GM19025 (cell line): ENCODE results near the gene TCEA2.
"Not testable (repeated sequence)": the region's sequence is repeated elsewhere in the genome, so short reads cannot be mapped to it uniquely, and the experiment has no call there.

Source experiments
- ATAC-seq: cut with Tn5 transposase; IDR thresholded peaks from one replicate; pipeline ENCODE4 v1.9.1; 2021; ENCODE audit warnings: mild to moderate bottlenecking, low read depth, moderate library complexity; ENCODE audit not compliant: unreplicated experiment

Gene TCEA2

DNA sequence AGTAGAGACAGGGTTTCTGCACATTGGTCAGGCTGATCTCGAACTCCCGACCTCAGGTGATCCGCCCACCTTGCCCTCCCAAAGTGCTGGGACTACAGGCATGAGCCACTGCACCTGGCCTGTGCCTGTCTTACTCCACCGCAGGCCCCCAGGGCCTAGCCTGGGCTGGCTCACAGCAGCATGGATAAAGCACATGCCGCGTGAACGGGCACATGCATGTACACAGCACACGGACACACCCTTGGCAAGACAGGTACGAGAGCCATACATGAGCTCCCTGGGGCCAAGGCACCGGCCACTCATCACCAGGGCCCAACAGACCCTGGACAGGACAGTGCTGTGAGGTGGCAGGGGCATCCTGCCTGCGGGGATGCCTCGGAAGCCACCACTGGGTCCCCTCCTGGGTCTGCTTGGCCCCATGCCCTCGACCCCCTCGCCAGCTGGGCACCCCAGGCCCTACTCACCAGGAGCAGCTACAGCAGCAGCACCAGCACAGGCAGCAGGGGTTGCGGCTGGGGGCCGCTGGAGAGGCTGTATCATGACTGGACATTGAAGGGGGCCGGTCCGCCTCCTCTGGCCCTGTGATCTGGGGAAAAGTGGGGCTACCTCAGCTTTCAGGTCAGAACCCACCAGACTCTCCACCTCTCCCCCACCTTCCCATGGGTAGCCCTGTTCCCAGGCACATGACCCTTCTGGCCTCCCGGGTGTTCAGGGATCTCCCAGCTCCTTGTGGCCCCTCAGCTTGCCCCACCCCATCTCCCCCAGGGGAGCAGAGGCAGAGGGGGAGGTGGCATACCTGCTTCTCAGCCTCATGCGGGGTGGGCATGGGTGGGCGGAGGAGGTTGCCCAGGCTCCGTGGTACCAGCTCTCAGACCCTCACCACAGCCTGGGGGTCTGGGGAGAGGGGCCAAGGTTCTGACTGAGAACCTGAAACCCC lies 13.3 kb downstream of the TCEA2 start:
- ATAC-seq, result no peak

DNA sequence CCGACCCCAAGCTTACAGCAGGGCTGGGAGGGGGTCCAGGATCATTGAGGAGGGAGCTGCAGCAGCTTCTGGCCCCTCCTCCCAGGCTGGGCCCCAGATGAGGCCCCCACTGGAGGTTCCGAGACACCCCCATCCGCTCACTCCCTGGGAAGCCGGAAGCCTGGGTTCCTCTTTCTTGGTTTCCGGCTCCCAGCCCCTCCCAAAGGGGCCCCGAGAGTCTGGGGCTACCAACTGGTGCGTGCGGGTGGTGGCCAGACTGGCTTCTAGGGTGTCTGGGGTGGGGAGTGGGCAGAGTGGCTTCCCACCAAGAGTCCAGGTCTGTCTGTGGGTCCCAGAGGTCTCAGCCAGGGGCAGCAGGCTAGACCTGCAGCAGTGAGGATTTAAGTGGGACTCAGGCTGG lies 14.1 kb downstream of the TCEA2 start:
- no peak for ATAC-seq

DNA sequence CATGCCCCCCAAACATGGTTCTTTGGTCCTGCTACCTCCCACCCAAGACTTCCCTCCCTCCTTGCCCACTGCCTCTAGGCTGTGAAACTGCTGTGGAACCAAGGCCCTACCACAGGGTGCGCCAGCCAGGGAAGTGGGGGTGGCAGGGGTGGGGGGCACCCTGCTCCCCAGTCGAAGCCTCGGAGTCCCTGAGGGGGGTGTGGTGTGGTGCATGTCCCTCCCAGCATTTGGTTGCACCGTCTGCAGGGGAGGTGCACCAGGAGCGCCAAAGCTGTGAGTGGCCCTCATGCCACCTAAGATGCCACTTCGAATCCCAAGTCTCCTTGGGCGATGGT lies 14.5 kb downstream of the TCEA2 start:
- ATAC-seq, result no peak

DNA sequence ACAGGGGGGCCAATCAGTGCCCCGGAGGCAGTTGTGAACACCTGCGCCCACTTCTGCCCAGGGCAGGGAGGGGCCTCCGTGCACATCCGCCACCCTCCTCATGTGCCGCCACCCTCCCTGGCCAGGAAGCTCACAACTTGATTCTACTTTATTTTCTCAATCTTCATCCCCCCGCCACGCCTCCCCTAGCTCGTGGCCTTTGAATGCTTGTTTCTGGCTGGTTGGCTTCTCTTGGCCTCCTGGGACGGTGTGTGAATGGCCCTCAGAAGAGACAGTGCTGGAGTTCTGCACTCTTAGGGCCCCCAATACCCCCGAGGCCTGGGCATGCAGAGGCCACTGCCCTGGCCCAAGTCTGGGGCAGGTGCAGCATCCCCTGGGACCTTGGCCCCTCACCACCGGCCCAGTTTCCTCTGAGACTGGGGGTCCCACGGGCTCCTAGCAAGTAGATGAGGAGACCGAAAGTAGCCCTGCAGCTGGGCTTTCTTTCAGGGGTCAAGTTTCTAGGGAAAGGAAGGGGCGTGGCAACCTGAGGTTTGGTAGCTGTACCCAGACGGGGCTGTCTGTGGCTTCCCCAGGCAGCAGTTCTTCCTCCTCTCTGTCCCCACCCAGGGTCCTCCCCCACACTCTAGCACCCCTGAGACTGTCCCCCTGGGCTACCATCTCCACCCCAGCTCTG lies 15.0 kb downstream of the TCEA2 start:
- no peak for ATAC-seq

DNA sequence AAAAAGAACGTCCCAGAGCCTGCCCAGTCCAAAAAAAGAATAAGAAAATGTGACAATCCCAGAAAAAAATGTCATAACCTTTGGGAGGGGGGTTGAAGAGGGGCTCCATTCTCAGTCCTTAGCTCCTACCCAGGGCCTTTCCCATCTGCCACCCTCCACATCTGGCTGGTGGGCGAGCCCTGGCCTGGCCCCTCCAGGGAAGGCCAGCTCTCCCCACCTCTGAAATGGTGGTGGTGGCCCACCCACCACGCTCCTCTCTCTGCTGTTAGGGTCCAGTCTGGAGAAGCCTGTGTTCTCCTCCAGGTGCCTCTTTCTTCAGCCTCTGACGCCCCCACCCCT lies 15.9 kb downstream of the TCEA2 start:
- no peak for ATAC-seq

DNA sequence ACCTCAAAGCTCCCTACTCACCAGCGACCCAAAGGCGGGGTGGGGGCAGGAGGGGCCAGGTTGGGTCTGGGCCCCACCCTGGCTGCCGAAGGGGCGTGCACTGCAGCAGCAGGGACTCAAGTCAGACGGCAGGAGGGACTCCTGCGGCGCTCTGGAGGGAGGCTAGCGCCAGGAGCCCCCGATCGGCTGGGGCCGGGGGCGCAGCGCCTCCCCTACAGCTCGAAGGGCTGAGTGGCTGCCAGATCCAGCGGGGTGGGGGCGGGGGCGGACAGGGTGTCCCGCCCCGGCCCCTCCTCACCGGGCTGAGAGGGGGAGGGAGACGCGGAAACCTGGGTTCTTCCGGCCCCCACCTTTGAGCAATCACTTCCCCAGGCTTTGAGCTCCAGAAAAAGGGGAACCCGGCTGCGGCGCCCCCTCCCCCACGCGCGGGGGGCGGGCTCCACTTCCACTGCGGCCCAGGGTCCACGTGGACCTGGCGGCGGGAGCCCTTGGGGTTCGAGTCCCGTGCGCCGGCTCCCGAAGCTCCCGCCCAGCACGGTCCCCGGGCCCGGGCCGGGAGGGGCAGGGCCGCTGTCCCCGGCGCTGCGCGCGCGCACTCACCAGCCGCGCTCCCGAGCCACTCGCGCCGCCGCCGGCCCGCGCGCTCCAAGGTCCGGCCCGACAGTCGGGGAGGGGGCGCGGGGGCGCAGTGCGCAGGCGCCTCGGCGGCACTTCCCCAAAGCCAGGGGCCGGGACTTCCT lies 16.4 kb downstream of the TCEA2 start, which contains the start of gene RGS19:
Gene RGS19 (minus strand): TSS at position 246 of the 740 bp plus-strand sequence. CDS start 2,632 bp downstream, outside the sequence.
- ATAC-seq, result peak; percentile 49

DNA sequence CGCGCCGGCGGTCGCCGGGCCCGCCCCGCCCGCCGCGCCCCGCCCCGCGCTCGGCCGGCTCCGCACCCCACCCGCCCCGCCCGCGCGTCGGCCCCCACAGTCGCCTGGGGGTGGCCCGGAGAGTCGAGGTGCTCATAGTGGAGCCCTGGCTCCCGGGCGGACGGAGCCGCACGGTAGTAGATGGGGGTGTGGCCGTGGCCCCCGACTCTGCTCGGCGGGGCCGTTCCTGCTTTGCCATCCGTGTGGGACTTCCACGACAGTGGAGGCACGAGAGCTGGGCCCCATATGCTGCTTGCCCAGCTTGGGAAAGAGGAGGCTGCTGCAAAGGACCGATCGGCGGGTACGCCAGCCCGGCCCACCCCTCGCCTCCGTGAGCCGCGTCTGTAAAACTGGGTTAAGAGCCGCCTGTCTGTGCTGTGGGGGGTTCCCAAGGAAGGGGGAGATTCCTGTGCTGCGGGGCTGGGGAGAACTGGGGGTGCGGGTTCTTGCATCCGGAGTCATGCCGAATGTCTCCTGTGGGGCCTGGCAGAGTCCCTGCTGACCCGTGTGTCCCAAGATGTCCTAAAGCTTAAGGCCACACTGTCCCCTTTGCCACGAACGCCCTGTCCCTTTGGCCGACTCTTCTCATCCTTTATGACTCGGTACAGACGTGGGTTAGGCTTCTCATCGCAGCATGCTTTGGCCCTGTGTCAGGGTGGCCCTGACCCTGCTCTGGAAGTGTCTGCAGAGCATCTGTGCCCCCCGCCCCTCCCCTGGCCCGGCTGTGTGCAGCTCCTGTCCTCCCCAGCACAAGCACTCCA lies 17.2 kb downstream of the TCEA2 start, which contains the start of gene OPRL1:
Gene OPRL1 (plus strand): TSS at position 70 of the 800 bp plus-strand sequence. CDS start 12,639 bp downstream, outside the sequence.
- ATAC-seq, result no peak

DNA sequence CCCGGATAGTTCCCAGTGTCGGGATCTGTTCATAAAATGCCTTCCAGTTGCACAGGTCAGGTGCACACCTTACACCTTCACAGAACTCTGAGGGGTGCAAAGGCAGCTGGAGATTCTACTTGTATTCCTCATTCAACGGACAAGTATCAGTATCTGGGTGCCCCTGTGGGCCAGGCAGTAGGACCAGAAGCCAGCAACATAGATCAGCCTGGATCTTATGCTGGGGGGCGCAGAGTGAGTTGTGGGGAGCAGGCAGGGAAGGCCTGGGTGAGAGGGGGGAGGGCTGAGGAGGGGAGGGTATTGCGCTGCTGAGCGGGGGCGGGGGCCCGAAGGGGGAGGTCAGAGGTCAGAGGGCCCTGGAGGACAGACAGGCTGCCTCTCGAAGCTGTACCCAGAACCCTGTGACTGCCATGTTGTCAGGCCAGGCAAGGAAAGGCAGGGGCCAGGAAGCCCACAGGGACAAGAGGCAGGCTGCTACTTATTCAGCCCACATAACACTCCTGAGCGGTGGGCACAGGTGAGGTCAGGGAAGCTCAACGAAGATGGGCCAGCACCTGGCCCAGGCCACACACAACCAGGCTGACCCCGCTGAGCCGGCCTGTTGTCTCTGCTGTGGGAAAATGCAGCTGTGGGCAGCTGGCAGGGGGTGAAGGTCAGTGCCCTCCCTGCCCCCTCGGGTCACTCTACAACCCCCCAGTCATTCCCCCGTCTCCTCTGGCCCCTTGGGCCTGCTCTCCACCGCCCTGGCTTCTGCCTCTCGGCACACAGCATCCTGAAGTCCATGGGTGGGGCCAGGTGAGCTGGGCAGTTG lies 18.0 kb downstream of the TCEA2 start:
- no peak for ATAC-seq

DNA sequence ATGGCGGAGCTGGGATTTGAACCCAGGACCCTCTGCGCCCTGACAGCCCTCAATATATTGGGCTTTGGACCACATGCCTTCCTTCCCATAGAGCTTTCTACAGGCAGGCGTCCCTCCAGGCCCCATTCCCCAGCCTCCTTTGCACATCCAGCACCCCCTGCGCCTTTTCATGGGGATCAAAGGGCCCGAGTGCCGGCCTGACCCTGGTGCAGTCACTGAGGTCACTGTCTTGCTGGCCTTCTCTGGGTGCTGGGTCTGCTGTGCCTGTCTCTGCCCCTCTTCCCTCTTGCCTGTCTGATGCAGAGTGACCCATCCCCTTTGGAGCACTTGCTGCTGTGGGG lies 18.6 kb downstream of the TCEA2 start:
- ATAC-seq, result no peak

DNA sequence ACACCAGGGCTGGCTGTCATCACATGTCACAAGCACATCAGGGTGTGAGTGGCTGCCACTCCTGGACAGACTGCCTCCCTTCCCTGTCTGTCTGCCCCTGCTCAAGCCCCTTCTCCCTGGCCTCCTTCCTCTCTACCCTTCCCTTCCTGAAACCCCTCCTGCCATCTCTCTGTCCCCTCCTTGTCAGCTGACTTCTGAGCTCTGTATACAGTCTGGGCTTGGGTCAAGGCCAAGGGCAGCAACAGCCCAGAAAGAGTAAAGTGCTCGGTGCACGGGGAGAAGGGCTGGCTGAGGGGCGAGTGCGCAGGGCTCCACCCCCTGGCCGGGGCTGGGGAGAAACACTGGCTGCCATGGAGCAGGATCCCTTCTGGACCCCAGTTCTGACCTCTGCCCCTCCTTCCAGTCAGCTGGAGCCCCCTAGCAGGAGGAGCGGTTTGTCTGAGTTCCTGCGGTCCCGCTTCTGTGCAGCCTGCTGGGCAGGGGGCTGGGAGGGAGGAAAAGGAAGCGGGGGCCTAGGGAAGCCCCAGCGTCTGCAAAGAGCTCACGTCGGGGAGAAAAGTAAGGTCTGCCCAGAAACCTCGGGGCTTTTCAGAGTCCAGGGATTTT lies 19.2 kb downstream of the TCEA2 start:
- ATAC-seq, result no peak

DNA sequence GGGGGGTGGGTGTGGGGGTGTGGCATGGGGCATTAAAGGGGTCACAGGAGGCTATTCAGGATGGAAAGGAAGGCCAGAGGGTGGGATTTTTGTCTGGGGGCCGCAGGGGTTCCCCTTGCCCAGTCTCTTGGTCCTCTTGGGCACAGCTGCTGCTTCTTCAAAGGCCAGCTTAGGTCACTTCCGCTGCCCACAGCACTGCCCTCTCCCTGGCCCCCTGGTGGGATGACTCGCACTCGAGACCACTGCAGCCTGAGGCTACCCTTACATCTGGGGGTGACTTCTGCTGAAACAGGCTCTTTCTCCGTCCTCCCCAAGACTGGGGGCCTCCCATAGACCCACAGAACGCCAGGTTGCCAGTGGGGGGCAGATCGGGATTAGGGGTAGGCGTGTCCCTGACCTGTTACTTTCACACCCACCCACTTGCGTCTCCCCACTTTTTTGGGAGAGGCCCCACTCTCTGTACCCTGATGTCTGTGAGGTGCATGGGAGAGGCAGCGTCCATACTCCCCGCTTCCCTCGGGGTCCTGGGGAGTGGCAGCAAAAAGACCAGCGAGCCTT lies 19.9 kb downstream of the TCEA2 start:
- no peak for ATAC-seq

DNA sequence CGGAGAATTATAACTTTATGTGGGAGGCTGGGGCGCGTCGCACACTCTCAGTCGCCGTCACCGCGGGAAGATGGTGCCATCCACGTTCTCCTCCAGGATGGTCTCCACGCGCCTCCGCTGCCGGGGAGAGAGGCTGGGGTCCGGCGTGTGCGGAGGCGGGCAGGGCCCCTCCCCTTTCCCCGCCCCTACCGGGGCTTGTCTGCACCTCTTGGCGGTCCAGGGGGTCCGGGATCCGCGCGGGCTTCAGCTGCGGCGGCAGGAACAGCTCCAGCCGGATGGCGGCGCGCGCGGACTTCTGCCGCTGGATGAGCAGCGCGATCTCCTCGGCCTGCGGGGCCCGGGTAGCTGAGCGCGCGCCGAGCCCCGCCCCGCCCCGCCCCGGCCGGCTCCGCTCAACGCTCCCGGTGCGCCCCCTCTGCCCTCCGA lies 20.4 kb downstream of the TCEA2 start:
- no peak for ATAC-seq

DNA sequence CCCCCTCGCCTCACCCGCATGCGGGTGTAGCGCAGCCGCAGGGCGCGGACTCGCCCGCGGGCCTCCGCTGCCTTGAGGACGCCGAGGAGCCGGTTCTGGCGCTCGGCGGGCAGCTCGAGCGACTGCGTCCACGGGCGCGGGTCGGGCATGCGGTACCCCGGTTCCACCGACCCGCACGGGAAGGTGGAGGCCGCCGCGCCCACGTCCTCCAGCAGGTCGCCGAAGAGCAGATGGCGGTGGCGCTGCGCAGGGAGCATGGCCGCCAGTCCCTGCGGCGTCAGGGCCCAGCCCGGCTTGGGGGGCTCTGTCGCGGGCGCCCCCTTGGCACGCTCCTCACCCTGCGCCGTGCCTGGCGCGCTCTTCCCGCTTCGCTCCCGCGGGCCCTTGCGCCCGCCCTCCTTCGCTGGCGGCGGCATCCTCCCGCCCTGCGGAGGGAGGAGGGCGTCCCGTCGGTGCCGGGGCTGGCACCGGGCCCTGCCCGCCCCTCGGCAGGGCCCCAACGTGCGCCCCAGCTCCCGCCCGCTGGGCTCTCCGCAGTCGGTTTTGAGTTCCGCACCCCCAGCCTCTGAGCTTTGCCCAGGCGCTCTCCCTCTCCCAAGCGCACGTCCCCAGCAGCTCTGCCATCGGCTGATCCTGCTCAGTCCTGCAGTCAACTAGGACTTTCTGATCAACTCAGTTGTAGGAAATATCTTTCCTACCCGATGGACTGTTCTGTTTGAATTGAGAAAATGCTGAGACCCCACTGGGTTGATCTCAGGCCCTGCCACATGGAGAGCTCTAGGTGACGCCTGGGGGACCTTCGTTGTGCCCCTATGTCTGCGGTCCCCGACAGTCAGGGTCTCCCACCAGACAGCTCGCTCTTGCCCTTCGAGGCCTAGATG lies 21.0 kb downstream of the TCEA2 start, which contains the start of gene LKAAEAR1:
Gene LKAAEAR1 (minus strand): TSS at position 595 of the 881 bp plus-strand sequence. CDS start 179 bp downstream, at position 416.
- ATAC-seq, result no peak

DNA sequence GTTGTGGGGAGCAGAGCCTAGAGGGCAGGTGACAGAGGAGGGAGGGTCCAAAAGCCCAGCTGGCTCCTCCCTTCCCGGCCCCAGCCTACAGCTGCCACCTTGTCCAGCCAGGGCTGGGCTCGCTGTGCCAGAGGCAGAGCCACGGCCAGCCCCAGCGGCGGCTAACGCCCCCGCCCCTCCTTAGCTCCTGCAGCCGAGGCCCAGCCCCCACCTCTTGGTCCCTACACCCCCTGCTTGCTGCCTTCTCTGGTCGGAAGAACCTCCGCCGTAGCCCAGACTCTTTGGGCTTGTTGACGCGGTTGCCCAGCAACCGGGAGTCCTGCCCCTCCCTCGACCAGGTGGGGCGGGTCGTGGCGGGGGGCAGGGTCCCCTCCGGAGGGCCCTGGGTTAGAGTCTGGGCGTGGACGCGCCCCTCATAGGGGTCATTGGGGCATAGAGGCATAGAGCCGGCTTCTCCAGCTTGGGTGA lies 21.7 kb downstream of the TCEA2 start:
- ATAC-seq, result no peak

DNA sequence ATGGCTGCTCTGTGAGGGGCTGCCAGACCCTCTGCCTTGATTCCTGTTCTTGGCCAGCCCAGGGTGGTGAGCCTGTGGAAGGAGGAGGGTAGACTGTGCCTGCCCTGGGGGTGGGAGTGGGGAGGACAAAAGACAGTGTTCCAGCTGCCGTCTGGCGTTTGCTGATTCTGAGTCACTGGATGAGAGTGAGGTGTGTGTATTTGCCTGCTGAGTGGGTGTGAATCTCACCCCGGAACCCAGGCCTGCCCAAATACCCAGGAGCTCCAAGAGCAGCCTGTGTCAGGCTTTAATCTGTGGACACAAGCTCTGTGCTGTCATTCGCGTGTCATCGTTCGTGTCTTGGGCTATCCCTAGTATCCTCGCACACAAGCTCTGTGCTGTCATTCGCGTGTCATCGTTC lies 23.8 kb downstream of the TCEA2 start:
- no peak for ATAC-seq

DNA sequence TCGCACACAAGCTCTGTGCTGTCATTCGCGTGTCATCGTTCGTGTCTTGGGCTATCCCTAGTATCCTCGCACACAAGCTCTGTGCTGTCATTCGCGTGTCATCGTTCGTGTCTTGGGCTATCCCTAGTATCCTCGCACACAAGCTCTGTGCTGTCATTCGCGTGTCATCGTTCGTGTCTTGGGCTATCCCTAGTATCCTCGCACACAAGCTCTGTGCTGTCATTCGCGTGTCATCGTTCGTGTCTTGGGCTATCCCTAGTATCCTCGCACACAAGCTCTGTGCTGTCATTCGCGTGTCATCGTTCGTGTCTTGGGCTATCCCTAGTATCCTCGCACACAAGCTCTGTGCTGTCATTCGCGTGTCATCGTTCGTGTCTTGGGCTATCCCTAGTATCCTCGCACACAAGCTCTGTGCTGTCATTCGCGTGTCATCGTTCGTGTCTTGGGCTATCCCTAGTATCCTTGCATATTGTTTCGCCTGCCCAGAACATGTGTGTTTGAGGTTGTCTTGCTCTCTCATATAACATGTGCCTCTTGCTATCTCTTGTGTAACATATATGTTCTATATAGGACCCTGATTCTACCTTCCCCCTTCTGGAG lies 24.3 kb downstream of the TCEA2 start:
- ATAC-seq, result not testable (repeated sequence)

DNA sequence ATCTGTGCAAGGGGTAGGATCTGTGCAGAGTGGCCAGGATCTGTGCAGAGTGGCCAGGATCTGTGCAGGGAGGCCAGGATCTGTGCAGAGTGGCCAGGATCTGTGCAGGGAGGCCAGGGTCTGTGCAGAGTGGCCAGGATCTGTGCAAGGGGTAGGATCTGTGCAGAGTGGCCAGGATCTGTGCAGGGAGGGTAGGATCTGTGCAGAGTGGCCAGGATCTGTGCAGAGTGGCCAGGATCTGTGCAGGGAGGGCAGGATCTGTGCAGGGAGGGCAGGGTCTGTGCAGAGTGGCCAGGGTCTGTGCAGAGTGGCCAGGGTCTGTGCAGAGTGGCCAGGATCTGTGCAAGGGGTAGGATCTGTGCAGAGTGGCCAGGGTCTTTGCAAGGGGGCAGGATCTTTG lies 25.6 kb downstream of the TCEA2 start:
- not testable (repeated sequence) for ATAC-seq
